GM18873 (cell line): ENCODE data around the gene DDX54.
A peak's percentile ranks its signal among the peaks of the same experiment; 100 is the strongest.
"Not testable (repeated sequence)": the region's sequence is repeated elsewhere in the genome, so short reads cannot be mapped to it uniquely, and the experiment has no call there.

Source experiments
- ATAC-seq: cut with Tn5 transposase; IDR thresholded peaks from one replicate; pipeline ENCODE4 v1.9.1; 2021; ENCODE audit warnings: mild to moderate bottlenecking, moderate library complexity, moderate number of reproducible peaks; ENCODE audit not compliant: unreplicated experiment, low FRiP score

DDX54 gene

DNA sequence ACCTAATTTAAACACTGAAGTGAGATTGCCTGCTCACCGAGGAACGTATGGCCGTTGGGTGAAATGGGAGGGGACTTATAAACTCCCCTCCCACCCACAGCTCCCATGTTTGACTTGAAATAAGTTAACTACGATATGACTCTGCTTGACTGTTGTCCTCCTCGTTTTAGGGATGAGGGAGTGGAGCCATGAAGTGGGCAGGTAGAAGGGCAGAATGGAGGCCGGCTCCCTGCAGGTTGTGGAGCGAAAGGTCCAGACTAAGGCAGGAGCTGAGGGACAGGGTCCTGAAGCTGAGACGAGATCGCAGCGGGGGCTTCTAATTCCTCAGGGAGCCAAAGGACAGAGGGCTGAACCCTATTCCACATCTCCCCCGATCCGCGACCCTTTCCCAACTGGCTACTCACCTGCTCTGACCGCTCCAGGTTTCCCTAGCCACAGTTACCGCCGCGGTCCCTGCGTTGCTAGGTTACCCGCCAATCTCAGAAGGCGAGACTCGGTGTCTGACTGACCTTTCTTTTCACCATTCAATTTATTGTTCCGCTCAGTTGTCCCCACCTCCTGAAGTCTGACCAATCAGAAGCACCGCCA, 35.4 kb upstream of the DDX54 start:
- peak; percentile 0 for ATAC-seq

GRCh38 chr12:113216027-113216426, 30.7 kb upstream of the DDX54 start:
- ATAC-seq: no peak

- no peak for ATAC-seq
These were observed 29.7 kb upstream of the DDX54 start for GRCh38 chr12:113214895-113215400.

GRCh38 chr12:113211160-113211559, 25.9 kb upstream of the DDX54 start:
- no peak for ATAC-seq

GRCh38 chr12:113208041-113208934, 23.0 kb upstream of the DDX54 start:
- peak; percentile 76 for ATAC-seq

DNA sequence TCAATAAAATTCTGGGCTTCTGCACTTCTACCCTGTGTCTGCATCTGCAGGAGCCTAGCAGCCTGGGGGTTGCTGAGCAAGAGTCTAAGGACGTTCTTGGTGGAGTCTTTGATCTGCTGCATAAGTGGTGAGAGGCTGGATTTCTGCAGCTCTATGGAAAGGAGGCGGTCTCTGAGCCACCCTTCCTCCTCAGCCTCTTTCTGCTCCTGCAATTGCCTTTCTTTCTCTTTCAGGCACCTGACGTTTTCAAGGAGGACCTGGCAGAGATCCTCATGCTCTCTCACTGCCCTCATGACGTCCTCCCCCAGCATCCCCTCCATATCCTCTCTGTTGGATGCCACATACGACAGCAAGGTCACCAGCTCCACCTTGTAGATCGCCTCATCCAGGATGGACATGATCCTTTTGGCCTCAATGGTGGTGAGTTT, 22.3 kb upstream of the DDX54 start:
- no peak for ATAC-seq

- ATAC-seq: not testable (repeated sequence)
These were observed 21.5 kb upstream of the DDX54 start for GRCh38 chr12:113206802-113207201.

DNA sequence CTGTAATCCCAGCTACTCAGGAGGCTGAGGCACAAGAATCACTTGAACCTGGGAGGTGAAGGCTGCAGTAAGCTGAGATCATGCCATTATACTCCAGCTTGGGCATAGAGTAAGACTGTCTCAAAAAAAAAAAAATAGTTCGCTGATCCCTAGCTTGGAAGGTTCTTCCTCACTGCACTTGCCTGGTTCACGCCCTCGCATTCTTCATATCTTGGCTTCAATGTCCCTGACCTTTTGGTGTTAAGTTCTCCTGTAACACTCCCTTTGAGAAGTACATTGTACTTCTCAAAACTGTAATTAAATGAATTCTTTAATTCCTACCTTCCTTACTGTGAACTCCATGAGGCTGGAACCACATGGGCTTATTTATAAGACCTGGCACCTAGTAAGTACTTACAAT, 19.5 kb upstream of the DDX54 start:
- ATAC-seq: no peak

DNA sequence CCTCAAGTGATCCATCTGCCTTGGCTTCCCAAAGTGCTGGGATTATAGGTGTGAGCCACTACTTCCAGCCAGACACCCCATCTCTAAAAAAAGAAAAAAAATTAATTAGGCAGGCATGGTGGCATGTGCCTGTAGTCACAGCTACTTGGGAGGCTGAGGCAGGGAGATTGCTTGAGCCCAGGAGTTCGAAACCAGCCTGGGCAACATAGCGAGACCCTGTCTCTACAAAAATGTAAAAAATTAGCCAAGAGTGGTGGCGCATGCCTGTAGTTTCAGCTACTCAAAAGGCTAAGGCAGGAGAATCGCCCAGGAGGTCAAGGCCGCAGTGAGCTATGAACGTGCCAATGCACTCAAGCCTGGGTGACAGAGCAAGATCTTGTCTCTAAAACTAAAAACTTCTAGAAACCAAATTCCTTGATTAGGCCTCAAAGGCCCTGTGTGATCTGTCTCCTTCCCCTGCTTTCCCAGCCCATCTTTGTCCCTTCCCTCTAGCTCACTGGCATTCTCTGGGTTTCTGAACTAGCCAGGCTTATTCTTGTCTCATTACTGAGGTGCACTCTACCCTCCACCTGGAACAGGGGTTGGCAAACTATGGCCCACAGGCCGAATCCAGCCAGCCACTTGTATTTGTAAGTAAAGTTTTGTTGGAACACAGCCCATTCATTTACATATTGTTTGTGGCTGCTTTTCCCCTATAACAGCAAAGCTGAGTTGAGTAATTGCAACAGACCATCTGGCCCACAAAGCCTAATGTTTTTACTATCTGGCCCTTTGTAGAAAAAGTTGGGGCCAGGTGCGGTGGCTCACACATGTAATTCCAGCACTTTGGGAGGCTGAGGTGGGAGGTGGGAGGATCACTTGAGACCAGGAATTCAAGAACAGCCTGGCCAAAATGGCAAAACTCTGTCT, 18.8 kb upstream of the DDX54 start:
- no peak for ATAC-seq

DNA sequence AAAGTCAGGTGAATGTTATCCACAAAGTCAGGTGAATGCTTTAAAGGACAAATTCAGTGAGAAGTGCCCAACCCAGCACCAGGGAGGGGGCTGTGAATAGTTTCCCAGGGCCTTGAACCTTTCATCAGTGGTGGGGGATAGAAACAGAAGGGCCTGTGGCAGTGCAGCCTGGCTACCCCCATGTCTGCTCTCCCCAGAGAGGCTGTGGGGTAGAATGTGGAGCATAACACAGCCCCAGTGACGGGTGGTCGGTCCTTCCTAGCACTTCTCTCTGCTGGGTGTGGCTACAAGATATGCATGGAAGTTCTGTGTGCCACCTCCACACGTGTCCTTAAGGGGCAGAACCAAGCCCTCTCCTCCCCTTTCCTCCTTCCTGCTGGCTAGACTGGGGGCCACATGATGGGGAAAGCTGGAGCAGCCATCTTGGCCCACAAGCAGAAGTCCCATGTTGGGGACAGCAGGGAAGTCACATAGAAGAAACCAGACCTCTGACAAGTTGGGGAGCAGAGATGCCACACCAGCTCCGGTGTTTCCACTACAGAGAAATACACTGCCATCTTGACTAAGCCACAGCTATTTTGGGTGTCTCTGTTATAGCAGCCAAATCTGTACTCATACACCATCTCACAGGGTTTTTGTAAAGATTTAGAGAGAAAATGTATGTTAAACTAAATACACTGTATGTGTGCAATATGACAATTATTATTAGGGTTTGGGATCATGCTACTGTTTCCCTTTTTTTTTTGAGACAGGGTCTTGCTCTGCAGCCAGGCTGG, 17.2 kb upstream of the DDX54 start:
- no peak for ATAC-seq

DNA sequence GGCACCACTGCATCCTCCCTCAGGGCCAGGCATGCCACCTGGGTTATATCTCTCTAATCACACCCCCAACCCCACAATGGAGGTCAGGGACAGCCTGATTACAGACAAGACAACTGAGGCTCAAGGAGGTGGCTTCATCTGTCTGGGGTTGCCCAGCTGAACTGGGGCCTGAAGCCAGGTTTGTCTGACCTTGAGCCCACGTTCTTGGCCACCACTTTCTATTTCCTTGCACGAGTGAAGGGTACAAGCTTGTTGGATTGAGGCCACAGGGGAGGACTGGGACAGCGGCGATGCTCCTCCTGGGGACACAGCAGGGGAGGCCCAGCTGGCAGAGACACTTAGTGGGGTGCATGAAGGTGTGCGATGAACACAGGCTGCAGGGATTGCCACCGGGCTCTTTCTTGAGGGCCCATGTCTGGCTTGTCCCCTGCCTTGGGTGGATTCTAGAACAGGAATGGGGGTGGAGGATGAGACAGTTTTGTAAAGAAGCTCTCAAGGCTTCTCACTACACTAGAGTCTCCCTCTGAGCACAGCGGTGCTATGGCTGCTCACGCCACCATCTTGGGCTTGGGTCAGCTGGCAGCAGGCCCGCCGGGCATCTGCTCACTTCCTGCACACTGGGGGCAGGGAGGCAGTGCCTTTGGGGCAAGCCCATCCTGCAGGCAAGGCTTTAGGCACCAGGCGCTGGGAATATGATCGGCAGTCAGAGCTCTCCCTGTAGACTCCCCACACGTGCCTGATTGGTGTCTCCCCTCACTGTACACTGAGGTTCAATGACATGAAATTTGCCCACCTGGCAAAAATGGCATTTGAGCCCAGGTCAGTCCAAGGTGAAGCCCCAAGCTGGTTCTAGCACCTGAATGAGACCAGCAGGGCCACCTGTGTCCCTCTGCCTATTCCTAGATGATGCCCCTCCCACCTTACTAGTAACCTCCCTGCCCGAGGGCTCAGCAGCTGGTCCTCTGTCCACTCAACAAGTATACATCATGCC, 16.2 kb upstream of the DDX54 start:
- no peak for ATAC-seq

- ATAC-seq: no peak
These were observed 14.9 kb upstream of the DDX54 start for GRCh38 chr12:113200021-113200797.

DNA sequence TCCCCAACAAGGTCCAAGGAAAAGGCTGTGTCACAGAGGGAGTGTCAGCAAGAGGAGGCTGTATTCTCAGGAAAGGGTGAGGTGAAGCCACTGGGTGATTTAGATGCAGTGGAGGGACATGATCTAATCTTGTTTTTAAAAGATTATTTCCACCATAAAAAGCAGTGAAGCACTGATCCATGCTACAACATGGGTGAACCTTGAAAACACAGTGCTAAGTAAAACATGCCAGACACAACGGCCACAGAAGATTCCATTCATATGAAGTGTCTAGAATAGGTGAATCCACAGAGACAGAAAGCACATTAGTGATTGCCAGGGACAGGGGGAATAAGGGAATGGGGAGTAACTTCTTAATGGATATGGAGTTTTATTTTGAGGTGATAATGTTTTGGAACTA, 13.0 kb upstream of the DDX54 start:
- ATAC-seq: no peak

- ATAC-seq: no peak
These were observed 12.3 kb upstream of the DDX54 start for GRCh38 chr12:113197518-113198077.

DNA sequence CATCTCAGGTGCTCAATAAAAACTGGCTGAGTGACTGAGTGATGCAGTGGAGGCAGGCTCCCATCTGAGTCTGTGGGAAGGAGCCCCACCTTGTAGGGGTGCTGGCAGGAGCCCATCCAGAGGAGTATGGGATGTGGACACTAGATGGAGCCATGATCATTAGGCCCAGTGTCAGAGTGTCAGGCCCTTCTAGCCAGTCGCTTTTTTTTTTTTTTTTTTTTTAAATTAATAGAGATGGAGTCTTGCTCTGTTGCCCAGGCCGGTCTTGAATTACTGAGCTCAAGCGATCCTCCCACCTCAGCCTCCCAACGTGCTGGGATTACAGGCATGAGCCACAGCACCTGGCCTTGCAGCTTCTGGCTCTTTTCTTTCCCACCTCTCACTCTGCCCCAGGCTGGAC, 11.7 kb upstream of the DDX54 start:
- no peak for ATAC-seq

GRCh38 chr12:113196582-113196981, 11.3 kb upstream of the DDX54 start:
- ATAC-seq: no peak

DNA sequence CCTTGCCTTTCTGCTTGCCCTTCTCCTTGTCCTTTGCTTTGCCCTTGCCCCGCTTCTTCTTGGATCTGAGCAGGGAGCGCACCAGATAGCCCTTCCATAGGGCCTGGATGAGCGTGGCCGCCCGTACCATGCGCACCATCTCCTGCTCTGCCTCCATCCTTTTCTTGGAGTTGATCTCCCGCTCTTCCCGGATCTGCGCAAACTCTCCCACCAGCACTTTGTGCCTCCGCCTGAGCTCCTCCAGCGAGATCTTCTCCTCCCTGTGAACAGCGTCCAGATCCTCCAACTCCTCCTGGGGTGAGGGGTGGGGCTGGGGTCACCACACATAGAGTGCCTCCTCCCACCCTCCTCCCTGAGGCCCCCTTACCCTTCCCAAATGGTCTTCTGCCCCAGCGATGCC, 10.3 kb upstream of the DDX54 start:
- no peak for ATAC-seq

DNA sequence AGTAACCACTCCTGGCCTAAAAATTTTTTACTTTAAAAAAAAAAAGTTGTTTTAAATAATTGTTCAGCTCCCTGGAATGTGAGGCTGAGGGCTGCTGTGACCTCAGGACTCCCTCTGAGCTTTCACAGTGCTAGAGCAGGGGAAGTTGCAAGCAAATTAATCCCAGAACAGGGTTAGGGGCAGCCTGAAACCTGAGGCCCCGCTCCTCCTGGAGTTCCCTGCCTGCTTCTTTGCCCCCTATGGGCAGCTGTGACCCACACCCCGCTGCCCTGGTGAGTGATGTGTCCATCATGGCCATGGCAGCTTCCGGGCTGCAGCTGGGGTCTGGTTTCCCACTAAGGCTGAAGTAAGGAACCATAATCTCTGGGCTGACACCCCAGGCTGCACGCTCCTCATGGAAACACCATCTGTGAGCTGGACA, 9.7 kb upstream of the DDX54 start:
- ATAC-seq: no peak
